ENCODE data around the gene ESF1.

The ESF1 gene

GRCh38 chr20:13736436-13737191 lies 48.1 kb downstream of the ESF1 start:
- no peak for DNase-seq

- DNase-seq, result no peak
These were observed 48.9 kb downstream of the ESF1 start for GRCh38 chr20:13735826-13736225.

DNA sequence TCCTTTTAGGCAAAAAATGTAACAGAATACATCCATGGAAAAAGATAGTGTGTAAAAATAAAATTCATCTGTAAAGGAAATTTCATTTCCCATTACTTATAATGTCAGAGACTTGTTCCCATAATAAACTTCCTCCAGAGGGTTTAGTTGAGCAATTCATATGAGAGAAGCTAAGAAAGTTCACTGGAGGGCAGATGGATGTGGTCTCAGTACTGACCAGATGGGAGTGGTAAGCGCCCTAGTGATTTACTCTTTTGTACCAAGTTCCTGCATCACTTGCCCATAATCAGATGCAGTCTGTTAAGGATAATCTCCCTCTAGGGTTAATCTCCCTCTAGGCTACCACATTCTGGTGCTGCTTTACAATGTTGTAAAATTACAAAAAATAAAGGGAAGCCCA lies 61.7 kb downstream of the ESF1 start:
- peak; percentile 46 to 65 (median 62) for DNase-seq

GRCh38 chr20:13718171-13718570 lies 66.5 kb downstream of the ESF1 start:
- no peak for DNase-seq

GRCh38 chr20:13717631-13718044 lies 67.1 kb downstream of the ESF1 start:
- peak in 2 of 3 donors; percentile 16 to 24 for DNase-seq

GRCh38 chr20:13715171-13715570 lies 69.5 kb downstream of the ESF1 start:
- DNase-seq, result no peak

DNA sequence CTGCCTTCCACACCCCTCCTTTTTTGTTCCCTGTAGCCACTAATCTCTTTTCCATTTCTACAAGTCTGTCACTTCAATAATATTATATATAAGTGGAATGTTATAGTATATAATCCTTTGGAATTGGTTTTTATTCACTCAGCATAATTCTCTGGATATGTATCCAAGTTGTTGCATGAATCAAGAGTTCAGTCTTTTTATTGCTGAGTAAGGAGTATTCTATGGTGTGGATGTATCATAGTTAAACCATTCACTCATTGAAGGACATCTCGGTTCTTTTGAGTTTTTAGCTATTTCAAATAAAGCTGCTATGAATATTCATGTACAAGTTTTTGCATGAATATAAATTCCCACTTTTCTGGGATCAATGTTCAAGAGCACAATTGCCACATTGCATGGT lies 76.5 kb downstream of the ESF1 start:
- no peak for DNase-seq

DNA sequence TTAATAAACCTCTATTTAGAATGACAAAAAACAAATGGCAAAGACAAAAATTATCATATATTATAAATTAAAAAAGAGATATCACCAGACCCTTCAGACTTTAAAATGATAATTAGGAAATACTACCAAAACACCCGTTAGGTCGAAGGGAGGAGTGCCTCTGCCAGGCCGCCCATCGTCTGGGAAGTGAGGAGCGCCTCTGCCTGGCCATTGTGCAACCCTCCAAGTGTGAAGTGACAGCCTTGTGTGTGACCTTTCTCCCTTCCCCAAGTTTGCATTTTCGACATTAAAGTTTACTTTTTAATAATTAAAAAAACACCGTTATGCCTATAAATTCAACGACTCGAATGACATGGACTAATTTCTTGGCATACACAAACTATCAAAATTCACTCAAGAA lies 81.5 kb downstream of the ESF1 start:
- no peak for DNase-seq

DNA sequence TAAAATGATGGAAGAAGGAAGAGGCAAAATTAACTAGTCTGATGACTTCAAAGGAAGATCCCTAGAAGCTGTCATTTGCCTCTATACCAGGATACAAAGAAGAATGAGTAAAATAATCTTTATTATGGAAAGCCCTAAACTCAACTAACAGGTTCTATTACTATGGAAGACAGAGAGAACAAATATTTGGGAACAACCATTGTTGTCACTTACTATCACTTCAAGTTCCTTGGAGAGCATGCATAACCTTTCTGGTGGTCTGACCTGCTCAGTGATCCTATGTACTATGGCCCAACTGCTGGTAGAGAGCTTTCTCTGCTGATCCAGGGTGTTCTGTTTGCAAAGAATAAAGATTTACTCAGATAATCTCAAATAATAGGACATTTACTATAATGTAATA lies 83.2 kb downstream of the ESF1 start:
- no peak for DNase-seq

DNA sequence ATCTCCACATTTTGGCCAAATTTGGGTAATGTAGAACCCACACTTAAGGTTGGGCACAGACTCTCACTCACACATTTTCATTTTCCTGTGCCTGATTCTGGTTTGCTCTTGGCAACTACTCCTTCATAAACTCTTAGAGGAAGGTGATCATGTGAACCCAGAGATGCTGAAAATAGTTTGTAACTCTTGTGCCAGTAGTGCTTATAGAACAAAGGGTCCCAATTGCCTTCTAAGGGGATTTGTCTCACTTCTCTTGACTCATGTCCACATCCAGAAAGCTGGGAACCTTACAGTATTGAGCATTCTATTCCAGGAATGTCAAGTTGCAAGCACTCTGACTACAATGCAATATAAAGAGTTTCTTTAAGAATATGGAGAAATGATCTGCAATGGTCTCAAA lies 84.0 kb downstream of the ESF1 start:
- no peak for DNase-seq

GRCh38 chr20:13694420-13695150 lies 90.1 kb downstream of the ESF1 start:
- DNase-seq, result no peak

DNA sequence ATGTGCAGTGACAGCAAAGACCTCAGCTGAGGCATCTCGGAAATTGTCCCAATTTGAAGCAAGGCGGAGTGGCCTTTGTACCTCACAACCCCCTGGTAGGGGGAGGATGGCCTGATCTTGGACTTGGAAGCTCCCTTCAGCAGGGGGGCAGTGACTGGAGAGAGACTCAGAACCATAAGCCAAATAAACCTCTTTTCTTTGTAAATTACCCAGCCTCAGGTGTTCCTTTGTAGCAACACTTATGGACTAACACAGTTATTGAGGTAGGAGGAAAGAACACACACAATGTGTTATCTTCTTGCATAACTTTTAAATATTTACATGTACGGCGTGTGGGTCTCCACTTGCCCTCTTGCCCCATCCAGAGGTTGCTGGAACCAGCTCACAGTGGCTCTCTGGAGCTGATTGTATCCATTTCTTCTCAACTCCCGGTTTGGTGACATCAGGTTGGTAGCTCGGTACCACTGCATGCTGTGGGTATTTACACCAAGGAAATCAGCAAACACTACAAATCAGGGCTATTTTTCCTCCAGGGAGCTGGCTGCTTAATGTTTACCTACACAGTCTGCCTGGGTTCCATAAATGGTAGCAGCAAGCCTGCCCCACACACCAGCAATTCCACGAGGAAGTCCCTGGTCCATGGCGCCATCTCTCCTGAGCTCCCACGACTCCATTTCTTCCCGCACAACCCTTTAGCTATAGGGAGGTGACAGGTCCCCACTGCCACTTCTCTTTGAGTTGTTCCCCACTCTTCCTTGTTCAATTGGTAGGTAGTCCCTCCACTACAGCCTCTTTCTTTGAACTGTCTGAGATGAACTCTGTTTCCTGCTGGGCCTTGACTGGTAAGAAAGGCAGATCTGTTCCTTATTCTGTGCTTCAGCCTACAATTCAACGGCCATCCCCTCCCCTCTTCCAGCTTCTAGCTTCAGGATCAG lies 91.7 kb downstream of the ESF1 start:
- no peak for DNase-seq

DNA sequence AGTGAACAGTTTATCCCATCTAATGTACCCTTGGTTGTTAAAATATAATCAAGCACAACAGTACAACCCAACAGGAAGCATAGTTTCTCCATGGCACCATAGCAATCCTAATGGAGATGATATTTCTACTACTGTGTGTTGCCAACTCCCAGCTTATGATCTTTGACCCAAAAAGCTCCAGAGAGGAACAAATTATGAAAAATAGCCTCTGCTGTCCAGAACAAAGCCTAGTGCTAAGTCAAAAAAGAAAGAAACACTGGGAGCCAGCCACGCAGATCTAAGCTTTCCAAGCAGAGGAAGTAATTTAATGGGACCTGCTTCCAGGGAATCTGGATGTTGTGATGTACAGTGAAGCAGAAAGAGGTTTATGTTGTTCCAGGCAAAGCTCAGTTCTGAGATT lies 93.8 kb downstream of the ESF1 start:
- no peak for DNase-seq

GRCh38 chr20:13687815-13688214 lies 96.9 kb downstream of the ESF1 start:
- DNase-seq, result no peak

GRCh38 chr20:13685623-13686022 lies 99.1 kb downstream of the ESF1 start:
- no peak for DNase-seq

DNA sequence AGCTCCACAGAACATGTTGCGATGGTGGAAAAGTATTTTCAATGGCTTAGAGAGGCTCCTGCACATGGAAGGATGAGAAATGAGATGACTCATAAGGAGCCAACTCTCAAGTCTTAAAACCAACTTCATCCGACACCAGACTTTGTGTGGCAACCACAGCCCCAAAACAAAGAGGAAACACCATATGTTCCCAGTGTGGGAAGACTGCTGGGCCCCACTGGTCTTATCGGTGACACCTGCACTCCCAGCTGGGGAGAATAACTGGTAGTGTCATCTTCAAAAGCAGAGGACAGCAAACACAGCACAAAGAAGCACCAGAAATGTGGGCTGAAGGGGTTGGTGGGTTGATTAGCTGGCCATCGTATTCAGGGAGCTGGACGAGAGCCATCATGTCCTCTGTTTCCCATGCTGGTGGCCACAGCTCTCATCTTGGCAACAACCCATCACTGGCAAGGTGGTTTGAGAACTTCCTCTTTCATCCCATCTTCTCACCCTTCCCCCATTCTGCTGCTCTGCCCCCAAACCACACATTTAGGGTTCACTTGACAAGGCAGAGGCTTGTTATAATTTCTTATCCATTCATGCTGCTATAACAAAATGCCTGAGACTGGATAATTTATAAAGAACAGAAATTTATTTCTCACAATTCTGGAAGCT lies 100.0 kb downstream of the ESF1 start:
- peak in 1 of 3 donors; percentile 4 for DNase-seq

GRCh38 chr20:13683833-13684232 lies 100.9 kb downstream of the ESF1 start:
- DNase-seq, result no peak

- DNase-seq, result no peak
These were observed 103.2 kb downstream of the ESF1 start for GRCh38 chr20:13681248-13682125.

DNA sequence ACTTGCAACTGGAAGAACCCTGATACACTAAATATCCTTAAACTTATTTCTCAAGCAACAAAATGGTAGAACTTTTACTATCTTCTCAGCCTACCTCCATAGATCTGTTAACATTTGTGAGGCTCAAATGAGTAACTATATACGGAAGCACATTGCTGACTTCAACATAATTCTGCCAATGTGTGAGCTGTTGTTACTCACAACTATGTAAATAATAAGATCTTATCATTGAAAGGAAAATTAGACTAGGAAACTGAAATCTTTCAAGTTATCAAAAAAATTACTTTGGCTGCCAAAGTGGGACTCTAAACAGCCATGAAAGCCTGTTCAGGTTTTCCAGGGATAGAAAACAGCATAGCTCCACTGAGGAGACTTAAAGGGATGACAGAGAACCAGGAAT lies 105.8 kb downstream of the ESF1 start:
- DNase-seq, result no peak

GRCh38 chr20:13677241-13677640 lies 107.5 kb downstream of the ESF1 start:
- DNase-seq, result no peak

DNA sequence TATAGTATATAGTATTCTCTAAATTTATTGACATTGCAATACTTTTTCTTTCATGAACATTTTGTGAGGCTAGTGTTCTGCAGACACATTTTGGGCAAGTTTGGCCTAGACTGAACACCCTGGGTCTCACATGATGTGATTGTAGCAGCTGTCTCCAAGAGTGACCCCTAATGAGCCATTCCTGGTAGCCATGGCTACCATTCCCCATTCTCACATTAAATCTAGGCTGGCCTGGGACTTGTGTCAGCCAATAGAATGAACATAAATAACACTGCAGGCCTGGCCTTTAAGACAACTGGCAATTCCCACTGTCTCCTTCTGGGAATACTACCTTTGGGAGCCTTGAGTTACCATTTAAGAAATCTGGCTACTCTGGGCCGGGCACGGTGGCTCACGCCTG lies 108.0 kb downstream of the ESF1 start:
- DNase-seq, result no peak

- DNase-seq, result no peak
These were observed 112.0 kb downstream of the ESF1 start for GRCh38 chr20:13672690-13673089.

Measured in suppressor macrophage treated with lipopolysaccharide for 1 hour (primary cell).